Spleen (tissue), 11 donors: Measurements from ENCODE around the gene UHRF1. TPM values are rescaled to one million over a fixed set of nuclear protein-coding genes. Genes with fewer than 3 reads are reported as not detected.

ENCODE experiments used
- DNase-seq: peaks from one replicate; pipeline ENCODE4 v3.0.0-alpha.2; 2020
- H3K27ac ChIP-seq, 8 donors: fragments of 200-600 bp; sonication (generic) in 7 of 8; 1 replicate in 4 of 8; 2 replicates in 4 of 8; pipeline versions ENCODE4 v1.5.0 to v1.8.0; 2016 to 2021; ENCODE audit warnings: inconsistent platforms in 4 of 8, mild to moderate bottlenecking in 4 of 8, moderate library complexity in 1 of 8
- H3K27me3 ChIP-seq, 7 donors: fragments of 200-600 bp; sonication (generic) in 6 of 7; replicated peaks in 1 of 7; 1 replicate in 4 of 7; 2 replicates in 3 of 7; pipeline versions ENCODE4 v1.5.0 to v1.8.0; 2016 to 2021; ENCODE audit warnings: inconsistent platforms in 3 of 7, mild to moderate bottlenecking in 1 of 7
- H3K36me3 ChIP-seq, 6 donors: fragments of 200-600 bp; sonication (generic) in 5 of 6; 1 replicate in 4 of 6; 2 replicates in 2 of 6; pipeline versions ENCODE4 v1.5.0 to v1.8.0; 2016 to 2021; ENCODE audit warnings: inconsistent platforms in 2 of 6
- H3K4me1 ChIP-seq, 6 donors: fragments of 200-600 bp; sonication (generic) in 5 of 6; 1 replicate in 3 of 6; 2 replicates in 3 of 6; pipeline versions ENCODE4 v1.5.0 to v1.8.0; 2016 to 2021; ENCODE audit warnings: inconsistent platforms in 3 of 6
- H3K4me3 ChIP-seq, 8 donors: fragments of 200-600 bp; sonication (generic) in 7 of 8; 1 replicate in 4 of 8; 2 replicates in 4 of 8; pipeline versions ENCODE4 v1.5.0 to v1.8.0; 2016 to 2021; ENCODE audit warnings: inconsistent platforms in 4 of 8, mild to moderate bottlenecking in 4 of 8, moderate library complexity in 2 of 8
- H3K9me3 ChIP-seq, 8 donors: fragments of 200-600 bp; sonication (generic) in 7 of 8; 1 replicate in 4 of 8; 2 replicates in 4 of 8; pipeline versions ENCODE4 v1.5.0 to v1.8.0; 2016 to 2021; ENCODE audit warnings: inconsistent platforms in 4 of 8
- POLR2A ChIP-seq, 3 donors: fragments of 450-650 bp; IDR thresholded peaks; one replicate each; pipeline ENCODE4 v1.5.1; 2017; ENCODE audit warnings: antibody characterized with exemption in 3 of 3, mild to moderate bottlenecking in 1 of 3
- POLR2AphosphoS5 ChIP-seq, 3 donors: sonication (generic); formaldehyde crosslinking; IDR thresholded peaks; one replicate each; pipeline ENCODE4 v1.5.1; 2017; ENCODE audit warnings: antibody characterized with exemption in 3 of 3
- WGBS, 5 donors: extraction: QIAGEN DNeasy Blood & Tissue Kit in 3 of 5; methylation state at CpG; one replicate each; pipeline versions ENCODE4 v1.1.5 to v1.1.7; 2013 to 2018; 5-methylcytosine and 5-hydroxymethylcytosine counted together
- intact Hi-C: fragments of 100-400 bp; cut with DNase I; formaldehyde crosslinking; loops from one replicate; pipeline ENCODE4 v1.15.0; 2023; ENCODE audit warnings: low total_unique reads
- polyA plus RNA-seq, 3 donors: library from polyadenylated mRNA; stranded (reverse); fragments of 200-250 nt; gene quantifications; one replicate each; pipeline ENCODE4 v1.2.1, GENCODE V29; 2013
- total RNA-seq, 7 donors: library from RNA; depleted of rRNA in 3 of 7; stranded (reverse); fragments of >200 nt in 3 of 7; fragmentation: NEBNext Ultra II Directional in 4 of 7; extraction: Animal tissue kit (Norgen Biotek cat#: 25700) in 4 of 7; gene quantifications; one replicate each; pipeline versions ENCODE4 v1.1.0 to v1.2.1, GENCODE V29; 2016 to 2021
- TF ChIP-seq, protein P1 (sequence below), 11 experiments: fragments of 200-600 bp in 7 of 11; fragments of 450-650 bp in 4 of 11; sonication (generic) in 4 of 11; IDR thresholded peaks in 8 of 11; conservative IDR thresholded peaks in 3 of 11; 1 replicate in 7 of 11; 2 replicates in 4 of 11; pipeline versions ENCODE4 v1.4.0 to v1.8.0; 2016 to 2021; ENCODE audit warnings: antibody characterized with exemption in 11 of 11, inconsistent platforms in 4 of 11, mild to moderate bottlenecking in 1 of 11
- donor health status: healthy with polysubstance abuse.
- donor health status: DM: no; HTN: no; CAD: no; lungs with moderate emphysema.
- donor health status: DM: no; HTN: no; CAD: no.
- donor health status: Bipolar disorder and iron deficiency.
- donor health status: healthy.
- donor health status: DM: no; HTN: no; CAD: no.
- donor health status: DM: yes; HTN: yes; CAD: no.

UHRF1 gene
- total and polyA plus RNA-seq, 10 donors: 1.5 to 10.8 (median 4.6) TPM

DNA sequence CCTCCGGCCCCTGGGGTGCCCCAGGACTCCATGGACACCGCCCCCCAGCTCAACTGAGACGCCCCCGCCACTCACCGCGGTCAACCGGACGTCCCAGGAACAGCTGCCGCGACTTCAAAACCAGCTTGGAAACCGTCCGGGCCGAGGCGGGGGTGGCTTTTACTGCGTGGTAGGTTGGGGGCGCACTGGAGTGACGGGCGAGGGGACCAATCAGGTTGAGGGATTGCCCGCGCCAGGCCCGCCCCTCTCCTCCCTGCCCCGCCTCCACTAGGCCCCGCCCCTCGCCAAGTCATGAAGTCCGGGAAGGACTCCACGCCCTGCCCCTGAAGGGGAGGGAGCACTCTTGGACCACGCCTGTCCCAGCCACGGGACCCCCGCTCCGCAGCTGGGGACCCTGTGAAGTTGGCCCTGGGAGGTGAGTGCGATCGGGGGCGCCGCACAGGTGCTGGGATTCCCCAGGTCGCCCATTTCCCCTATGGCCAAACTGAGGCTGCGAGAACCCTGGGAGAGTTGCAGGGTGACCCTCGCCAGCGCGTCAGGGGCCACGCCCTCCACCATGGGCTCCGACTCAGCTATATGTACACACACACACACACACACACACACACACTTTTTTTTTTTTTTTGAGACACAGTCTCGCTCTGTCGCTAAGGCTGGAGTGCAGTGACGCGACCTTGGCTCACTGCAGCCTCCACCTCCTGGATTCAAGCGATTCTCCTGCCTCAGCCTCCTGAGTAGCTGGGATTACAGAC is 41.6 kb upstream of the UHRF1 start, which contains the start of gene PLIN3:
PLIN3 (minus strand) TSS at position 134 of the 752 bp plus-strand sequence. CDS start 6,273 bp downstream, outside the sequence.
- TF ChIP-seq, protein P1, sequence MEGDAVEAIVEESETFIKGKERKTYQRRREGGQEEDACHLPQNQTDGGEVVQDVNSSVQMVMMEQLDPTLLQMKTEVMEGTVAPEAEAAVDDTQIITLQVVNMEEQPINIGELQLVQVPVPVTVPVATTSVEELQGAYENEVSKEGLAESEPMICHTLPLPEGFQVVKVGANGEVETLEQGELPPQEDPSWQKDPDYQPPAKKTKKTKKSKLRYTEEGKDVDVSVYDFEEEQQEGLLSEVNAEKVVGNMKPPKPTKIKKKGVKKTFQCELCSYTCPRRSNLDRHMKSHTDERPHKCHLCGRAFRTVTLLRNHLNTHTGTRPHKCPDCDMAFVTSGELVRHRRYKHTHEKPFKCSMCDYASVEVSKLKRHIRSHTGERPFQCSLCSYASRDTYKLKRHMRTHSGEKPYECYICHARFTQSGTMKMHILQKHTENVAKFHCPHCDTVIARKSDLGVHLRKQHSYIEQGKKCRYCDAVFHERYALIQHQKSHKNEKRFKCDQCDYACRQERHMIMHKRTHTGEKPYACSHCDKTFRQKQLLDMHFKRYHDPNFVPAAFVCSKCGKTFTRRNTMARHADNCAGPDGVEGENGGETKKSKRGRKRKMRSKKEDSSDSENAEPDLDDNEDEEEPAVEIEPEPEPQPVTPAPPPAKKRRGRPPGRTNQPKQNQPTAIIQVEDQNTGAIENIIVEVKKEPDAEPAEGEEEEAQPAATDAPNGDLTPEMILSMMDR (IDR thresholded peaks at IDR 0.05 in 8 of 11, conservative IDR thresholded peaks at IDR 0.05 in 3 of 11): peak in 3 of 11 experiments; percentile 5 to 37 (median 22)
- peak; percentile 74 to 87 (median 82) for TF ChIP-seq POLR2AphosphoS5 (IDR thresholded peaks at IDR 0.05)
- TF ChIP-seq POLR2A (IDR thresholded peaks at IDR 0.05): no peak
- peak within 1 kb of the TSS; percentile 58 to 91 (median 74) for H3K4me3 ChIP-seq
- no peaks in the 10 kb centered on the region for H3K9me3 ChIP-seq
- intact Hi-C loops: no loop called here
- peak within 1 kb of the TSS; percentile 70 to 97 (median 91) for H3K27ac ChIP-seq
- peak; percentile 97 for DNase-seq
- WGBS, 5 donors: 3 to 7% (median 5%) methylated on average over 20 to 46 of the region's 46 CpGs
- H3K36me3 ChIP-seq: peaks cover 0 to 16% (median 0%) of the 10 kb centered on the region in 6 donors
- H3K4me1 ChIP-seq: peaks cover 0 to 73% (median 34%) of the 10 kb centered on the region in 6 donors
- no peaks in the 10 kb centered on the region for H3K27me3 ChIP-seq

DNA sequence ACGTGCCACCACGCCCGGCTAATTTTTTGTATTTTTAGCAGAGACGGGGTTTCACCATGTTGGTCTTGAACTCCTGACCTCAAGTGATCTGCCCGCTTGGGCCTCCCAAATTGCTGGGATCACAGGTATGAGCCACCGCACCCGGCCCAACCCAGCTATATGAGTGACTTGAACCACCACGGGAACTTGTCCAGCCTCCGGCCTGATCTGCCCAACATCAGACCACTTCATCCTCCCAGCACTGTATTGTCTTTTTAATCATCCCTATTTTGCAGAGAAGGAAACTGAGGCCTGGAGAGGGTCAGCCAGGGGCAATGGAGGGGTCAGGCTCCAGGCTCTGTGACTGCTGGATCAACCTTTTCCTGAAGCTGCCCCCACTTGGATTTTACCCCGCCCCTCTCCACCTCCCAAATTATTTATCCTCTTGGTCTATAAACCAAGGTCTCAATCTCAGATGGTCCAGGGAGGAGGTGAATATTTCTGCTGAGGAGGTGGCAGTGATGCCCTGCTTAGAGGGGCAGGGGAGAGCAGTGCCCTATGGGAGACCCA is 40.9 kb upstream of the UHRF1 start:
- H3K4me3 ChIP-seq: peak overlapping the region in 5 of 8 donors; percentile 74 to 91 (median 75)
- H3K36me3 ChIP-seq: peaks cover 0 to 10% (median 0%) of the 10 kb centered on the region in 6 donors
- DNase-seq: peak; percentile 77
- no peaks in the 10 kb centered on the region for H3K9me3 ChIP-seq
- peak overlapping the region in 7 of 8 donors; percentile 70 to 97 (median 91) for H3K27ac ChIP-seq
- 60 to 76% (median 69%) methylated on average over 10 of the region's 10 CpGs for WGBS, 5 donors
- no peaks in the 10 kb centered on the region for H3K27me3 ChIP-seq
- H3K4me1 ChIP-seq: peaks cover 0 to 72% (median 36%) of the 10 kb centered on the region in 6 donors
- TF ChIP-seq POLR2AphosphoS5 (IDR thresholded peaks at IDR 0.05) (no peak), POLR2A (IDR thresholded peaks at IDR 0.05) (no peak)
- TF ChIP-seq, protein P1 (IDR thresholded peaks at IDR 0.05 in 8 of 11, conservative IDR thresholded peaks at IDR 0.05 in 3 of 11): no peak
- intact Hi-C loops: no loop called here

DNA sequence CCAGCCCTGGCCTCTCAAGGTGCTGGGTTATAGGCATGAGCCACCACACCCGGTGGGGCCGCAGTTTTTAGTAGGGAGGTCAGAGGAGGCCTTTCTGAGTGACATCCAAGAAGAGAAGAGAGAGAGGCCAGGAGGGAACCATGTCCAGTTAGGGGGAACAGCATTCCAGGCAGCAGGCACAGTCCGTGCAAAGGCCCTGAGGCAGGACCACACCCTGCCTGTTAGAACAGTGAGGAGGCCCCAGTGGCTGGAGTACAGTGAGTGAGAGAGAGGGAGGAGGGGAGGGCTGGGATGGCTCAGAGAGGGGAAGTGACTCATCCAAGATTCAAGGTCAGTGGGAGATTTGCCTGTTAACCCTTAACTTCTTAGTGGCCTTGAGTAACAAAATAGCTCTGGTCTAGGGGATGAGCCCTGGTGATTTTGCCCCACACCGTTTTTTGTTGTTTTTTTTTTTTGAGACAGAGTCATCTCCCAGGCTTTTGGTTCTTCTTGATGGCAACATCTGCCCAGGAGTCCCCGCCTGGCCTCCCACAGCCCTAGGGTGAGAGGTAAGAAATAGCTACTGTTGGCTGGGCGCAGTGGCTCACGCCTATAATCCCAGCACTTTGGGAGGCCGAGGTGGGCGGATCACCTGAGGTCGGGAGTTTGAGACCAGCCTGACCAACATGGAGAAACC is 39.1 kb upstream of the UHRF1 start:
- H3K27ac ChIP-seq: peak overlapping the region in 4 of 8 donors; percentile 32 to 97 (median 48)
- no peak overlapping the region for H3K4me3 ChIP-seq
- peak; percentile 76 for DNase-seq
- H3K4me1 ChIP-seq: peaks cover 0 to 64% (median 33%) of the 10 kb centered on the region in 6 donors
- intact Hi-C loops: loop anchor here (5.0 kb wide), 2 partner anchors 42 to 162 kb away; no protein-coding TSS in a partner anchor
- H3K27me3 ChIP-seq: no peaks in the 10 kb centered on the region
- H3K9me3 ChIP-seq: no peaks in the 10 kb centered on the region
- TF ChIP-seq, protein P1 (IDR thresholded peaks at IDR 0.05 in 8 of 11, conservative IDR thresholded peaks at IDR 0.05 in 3 of 11): no peak
- TF ChIP-seq POLR2A (IDR thresholded peaks at IDR 0.05) (no peak), POLR2AphosphoS5 (IDR thresholded peaks at IDR 0.05) (peak in 1 of 3 donors; percentile 42)
- no peaks in the 10 kb centered on the region for H3K36me3 ChIP-seq
- WGBS, 5 donors: 61 to 75% (median 72%) methylated on average over 10 of the region's 10 CpGs
